Glomerular endothelial cell (primary cell): ENCODE results near the gene GNA15. TPM values are rescaled to one million over a fixed set of nuclear protein-coding genes. Genes with fewer than 3 reads are reported as not detected.

Experiments
- DNase-seq: peaks from one replicate; pipeline ENCODE4 v3.0.0-alpha.2; 2011; ENCODE audit warnings: low read depth, low spot score; ENCODE audit errors: extremely low read depth
- total RNA-seq: library from RNA; depleted of rRNA; stranded (reverse); fragments of >200 nt; gene quantifications from 2 replicates; pipeline ENCODE4 v1.2.3, GENCODE V29; 2015

Gene GNA15
- total RNA-seq, 1 donor from 2014 or later, result 0.06 TPM

- DNase-seq, result no peak
Observed at GRCh38 chr19:3203805-3204645, 68.2 kb downstream of the GNA15 start.

- no peak for DNase-seq
Observed at GRCh38 chr19:3204646-3205275, 68.9 kb downstream of the GNA15 start.

- no peak for DNase-seq
Observed at GRCh38 chr19:3206216-3206953, 70.6 kb downstream of the GNA15 start.

GRCh38 chr19:3207461-3208242 lies 71.8 kb downstream of the GNA15 start:
- no peak for DNase-seq

- no peak for DNase-seq
Observed at GRCh38 chr19:3208317-3209207, 72.7 kb downstream of the GNA15 start.

- DNase-seq, result peak; percentile 1
Observed at GRCh38 chr19:3210347-3211017, 74.6 kb downstream of the GNA15 start.

- DNase-seq, result no peak
Observed at GRCh38 chr19:3211191-3211590, 75.4 kb downstream of the GNA15 start.

GRCh38 chr19:3213159-3213558 lies 77.3 kb downstream of the GNA15 start:
- DNase-seq, result no peak

Other genes starting within 250 kb of the GNA15 start
- gene ZNF57, start 235.1 kb upstream of the GNA15 start, total RNA-seq, result 2.1 and 5.8 TPM in 2 replicates
- gene ZNF77, start 191.1 kb upstream of the GNA15 start, total RNA-seq, result 2.7 and 3.4 TPM in 2 replicates
- gene TLE6, start 158.5 kb upstream of the GNA15 start, total RNA-seq, result 0.58 and 0.88 TPM in 2 replicates
- 20.8 and 32.8 TPM in 2 replicates for gene TLE2, start 106.8 kb upstream of the GNA15 start, total RNA-seq
- gene TLE5, start 73.5 kb upstream of the GNA15 start, total RNA-seq, result 343 and 401 TPM in 2 replicates
- 77.3 and 105 TPM in 2 replicates for gene GNA11, start 41.7 kb upstream of the GNA15 start, total RNA-seq
- 2.1 TPM in 1 of 2 replicates, not detected in the other for gene S1PR4, start 42.7 kb downstream of the GNA15 start, total RNA-seq
- gene NCLN, start 49.9 kb downstream of the GNA15 start, total RNA-seq, result 78.8 and 90.0 TPM in 2 replicates
- 0.41 TPM in 1 of 2 replicates, not detected in the other for gene CELF5, start 88.6 kb downstream of the GNA15 start, total RNA-seq
- 36.3 and 48.8 TPM in 2 replicates for gene NFIC, start 230.6 kb downstream of the GNA15 start, total RNA-seq